Osteoblast (primary cell): ENCODE data around the gene TRIM72. TPM values are rescaled to one million over a fixed set of nuclear protein-coding genes. Genes with fewer than 3 reads are reported as not detected.

ENCODE experiments used
- DNase-seq: peaks from one replicate; pipeline ENCODE4 v3.0.0; 2011; ENCODE audit warnings: low spot score, mixed read lengths; ENCODE audit not compliant: insufficient read length; ENCODE audit errors: missing footprints
- H2AFZ ChIP-seq: 2 replicates; pipeline ENCODE4 v1.6.0; 2011; ENCODE audit warnings: mild to moderate bottlenecking, low read length
- H3K27ac ChIP-seq: 2 replicates; pipeline ENCODE4 v1.5.1; 2011; ENCODE audit warnings: mild to moderate bottlenecking, low read depth, low read length, moderate library complexity
- H3K27me3 ChIP-seq: 2 replicates; pipeline ENCODE4 v1.6.0; 2012; ENCODE audit warnings: mild to moderate bottlenecking, control low read depth, inconsistent platforms, low read length, moderate library complexity; ENCODE audit not compliant: insufficient read depth
- H3K36me3 ChIP-seq: 2 replicates; pipeline ENCODE4 v1.5.1; 2011; ENCODE audit warnings: mild to moderate bottlenecking, low read length, control low read depth, moderate library complexity; ENCODE audit not compliant: insufficient read depth
- H3K4me1 ChIP-seq: 2 replicates; pipeline ENCODE4 v1.5.1; 2011; ENCODE audit warnings: mild to moderate bottlenecking, low read length, control low read depth, moderate library complexity; ENCODE audit not compliant: insufficient read depth
- H3K4me2 ChIP-seq: 2 replicates; pipeline ENCODE4 v1.6.0; 2011; ENCODE audit warnings: mild to moderate bottlenecking, low read length; ENCODE audit not compliant: insufficient read depth
- H3K4me3 ChIP-seq: fragments of 200-600 bp; sonication (generic); 3 replicates; pipeline ENCODE4 v1.5.1; 2012; ENCODE audit warnings: mild to moderate bottlenecking, low read length, inconsistent platforms; ENCODE audit not compliant: insufficient read depth
- H3K79me2 ChIP-seq: 2 replicates; pipeline ENCODE4 v1.6.0; 2012; ENCODE audit warnings: mild to moderate bottlenecking, low read length, control low read depth, inconsistent platforms; ENCODE audit not compliant: insufficient read depth
- H3K9me3 ChIP-seq: 2 replicates; pipeline ENCODE4 v1.5.1; 2011; ENCODE audit warnings: low read depth, low read length, control low read depth
- H4K20me1 ChIP-seq: 2 replicates; pipeline ENCODE4 v1.6.0; 2012; ENCODE audit warnings: mild to moderate bottlenecking, low read length, control low read depth; ENCODE audit not compliant: insufficient read depth
- CTCF ChIP-seq: IDR thresholded peaks from 2 replicates; pipeline ENCODE4 v1.5.1; 2011; ENCODE audit warnings: mild to moderate bottlenecking, low read depth, low read length, moderate library complexity; ENCODE audit errors: extremely low read depth
- total RNA-seq: library from RNA; depleted of rRNA; stranded (reverse); fragments of >200 nt; gene quantifications from 2 replicates; pipeline ENCODE4 v1.2.3, GENCODE V29; 2012

TRIM72 gene
- total RNA-seq, 1 donor, result not detected

GRCh38 chr16:31262084-31262483 lies 48.2 kb downstream of the TRIM72 start:
- H3K9me3 ChIP-seq, result no peaks in the 10 kb centered on the region
- no peak for TF ChIP-seq CTCF

GRCh38 chr16:31265329-31266245 lies 51.7 kb downstream of the TRIM72 start:
- no peaks in the 10 kb centered on the region for H4K20me1 ChIP-seq
- no peak overlapping the region for H2AFZ ChIP-seq
- peak; percentile 93 for DNase-seq
- H3K4me3 ChIP-seq, result no peak overlapping the region
- H3K36me3 ChIP-seq, result no peaks in the 10 kb centered on the region
- H3K27me3 ChIP-seq, result peaks cover 9% of the 10 kb centered on the region
- no peaks in the 10 kb centered on the region for H3K4me1 ChIP-seq
- no peak for TF ChIP-seq CTCF
- no peaks in the 10 kb centered on the region for H3K9me3 ChIP-seq
- H3K79me2 ChIP-seq, result no peaks in the 10 kb centered on the region
- no peak overlapping the region for H3K4me2 ChIP-seq
- no peak overlapping the region for H3K27ac ChIP-seq

More at GRCh38 chr16:31262084-31262483, 48.2 kb downstream of the TRIM72 start:
- Histone ChIP-seq H3K4me3 (no peak overlapping the region), H3K4me2 (no peak overlapping the region), H3K4me1 (no peaks in the 10 kb centered on the region), H2AFZ (no peak overlapping the region), H4K20me1 (no peaks in the 10 kb centered on the region), H3K27me3 (peaks cover 8% of the 10 kb centered on the region), H3K79me2 (no peaks in the 10 kb centered on the region), H3K27ac (no peak overlapping the region), H3K36me3 (no peaks in the 10 kb centered on the region)
- DNase-seq, result no peak

GRCh38 chr16:31267332-31268032 lies 53.6 kb downstream of the TRIM72 start:
- no peaks in the 10 kb centered on the region for H3K79me2 ChIP-seq
- H3K4me3 ChIP-seq, result no peak overlapping the region
- no peak overlapping the region for H2AFZ ChIP-seq
- H3K4me1 ChIP-seq, result no peaks in the 10 kb centered on the region
- H3K36me3 ChIP-seq, result no peaks in the 10 kb centered on the region
- TF ChIP-seq CTCF, result no peak
- no peaks in the 10 kb centered on the region for H3K9me3 ChIP-seq
- no peaks in the 10 kb centered on the region for H4K20me1 ChIP-seq
- no peak for DNase-seq
- no peak overlapping the region for H3K4me2 ChIP-seq
- H3K27ac ChIP-seq, result no peak overlapping the region
- peaks cover 11% of the 10 kb centered on the region for H3K27me3 ChIP-seq

- Histone ChIP-seq H3K4me3 (no peak overlapping the region), H3K9me3 (no peaks in the 10 kb centered on the region), H3K36me3 (no peaks in the 10 kb centered on the region), H3K4me1 (no peaks in the 10 kb centered on the region), H3K27ac (no peak overlapping the region), H3K27me3 (peaks cover 10% of the 10 kb centered on the region), H3K79me2 (no peaks in the 10 kb centered on the region), H4K20me1 (no peaks in the 10 kb centered on the region), H2AFZ (no peak overlapping the region), H3K4me2 (no peak overlapping the region)
- no peak for TF ChIP-seq CTCF
- DNase-seq, result no peak
Observed at GRCh38 chr16:31268033-31268365, 54.1 kb downstream of the TRIM72 start.
